ENCODE data around the gene FANCI.
"Not testable (repeated sequence)": the region's sequence is repeated elsewhere in the genome, so short reads cannot be mapped to it uniquely, and the experiment has no call there.

The FANCI gene

DNA sequence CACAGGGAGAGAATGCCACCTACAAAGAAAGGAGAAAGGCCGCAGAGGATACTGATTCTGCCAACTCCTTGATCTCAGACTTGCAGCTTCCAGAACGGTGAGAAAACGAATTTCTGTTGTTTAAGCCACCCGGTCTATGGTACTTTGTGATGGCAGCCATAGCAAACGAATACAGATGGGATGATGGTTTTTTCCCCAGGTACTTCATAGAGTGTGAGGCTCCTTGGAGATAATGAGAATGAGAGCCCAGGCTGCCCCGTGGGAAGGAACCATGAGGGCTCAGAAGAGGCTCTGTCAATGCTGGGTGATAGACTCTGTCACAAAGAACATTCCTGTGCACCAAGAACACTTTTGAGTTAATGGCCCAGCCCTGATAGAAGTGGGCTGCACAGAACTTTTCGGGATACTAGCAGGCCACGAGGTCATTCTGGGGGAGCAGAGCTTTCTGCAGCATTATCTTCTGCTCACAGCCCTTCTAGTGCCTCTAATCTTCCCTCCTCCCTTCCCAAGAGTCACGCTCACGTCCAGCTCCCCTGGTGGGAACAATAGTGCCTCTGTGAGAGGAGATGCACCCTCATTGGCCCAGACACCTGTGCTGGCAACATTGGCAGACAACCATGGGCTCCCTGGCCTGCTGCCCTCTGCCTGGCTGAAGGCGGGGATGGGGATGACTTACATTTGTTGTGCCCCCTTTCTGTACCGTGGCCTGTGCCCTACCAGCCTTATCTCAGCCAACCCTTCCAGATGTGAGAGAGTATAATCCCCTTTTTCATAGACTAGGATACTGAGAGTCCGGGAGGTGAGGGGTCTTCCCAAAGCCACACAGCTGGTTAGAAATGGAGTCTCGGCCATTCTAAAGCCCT is 17.2 kb upstream of the FANCI start:
- no peak for DNase-seq

DNA sequence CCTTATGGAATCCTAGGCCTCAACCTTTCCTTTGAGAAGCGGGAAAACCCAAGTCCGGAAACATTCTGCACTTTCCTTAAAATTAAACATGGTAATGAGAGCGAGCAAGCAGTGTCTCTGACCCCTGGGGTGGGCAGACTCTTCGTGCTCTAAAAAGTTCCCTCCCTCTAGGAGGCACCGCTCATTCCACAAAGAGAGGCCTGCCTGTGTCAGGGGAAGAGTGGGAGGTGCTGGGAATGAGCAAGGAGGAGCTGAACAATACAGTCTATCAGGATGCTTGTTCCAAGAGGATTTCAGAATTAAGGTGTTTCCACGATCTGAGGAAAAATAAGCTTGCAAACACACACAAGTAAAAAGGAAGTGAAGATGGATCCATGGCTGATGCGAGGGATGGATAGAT is 16.4 kb upstream of the FANCI start:
- no peak for DNase-seq

DNA sequence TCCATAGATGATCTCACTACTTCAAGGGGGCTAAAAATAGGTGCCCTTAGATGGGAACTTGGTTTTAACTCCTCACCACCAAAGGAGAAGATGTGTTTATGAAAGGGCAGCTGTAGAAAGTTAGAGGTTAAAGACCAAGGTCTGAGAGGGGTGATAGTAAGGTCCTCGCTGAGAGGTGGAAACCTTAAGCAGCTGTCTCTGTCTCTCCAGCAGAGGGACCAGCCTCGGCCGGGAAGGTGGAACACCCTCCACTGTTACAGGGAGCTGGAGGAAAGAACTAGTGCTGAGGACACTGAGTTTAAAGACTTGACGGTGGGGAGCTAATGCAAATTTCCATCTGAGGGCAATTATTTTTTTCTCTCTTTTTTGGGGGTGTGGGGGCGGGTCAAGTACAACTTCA is 13.5 kb upstream of the FANCI start:
- no peak for DNase-seq

DNA sequence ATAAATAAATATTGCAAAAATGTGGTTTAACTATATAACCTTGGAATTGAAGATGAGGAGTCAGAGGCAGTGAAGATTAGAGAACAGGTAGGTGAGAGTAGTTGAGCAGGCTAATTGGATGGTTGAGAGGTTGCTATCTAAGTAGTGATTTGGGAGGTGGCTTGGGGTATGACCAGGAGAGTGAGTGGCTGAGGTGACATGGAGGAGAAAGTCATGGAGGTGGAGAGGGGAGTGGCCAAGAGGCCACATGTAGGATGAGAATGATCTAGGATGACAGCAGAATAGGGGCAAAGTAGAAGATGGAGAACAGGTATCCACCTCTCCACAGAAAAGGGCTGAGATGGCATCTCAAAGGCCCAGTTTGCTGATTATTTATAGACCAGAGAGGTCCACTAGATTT is 11.9 kb upstream of the FANCI start:
- no peak for DNase-seq

DNA sequence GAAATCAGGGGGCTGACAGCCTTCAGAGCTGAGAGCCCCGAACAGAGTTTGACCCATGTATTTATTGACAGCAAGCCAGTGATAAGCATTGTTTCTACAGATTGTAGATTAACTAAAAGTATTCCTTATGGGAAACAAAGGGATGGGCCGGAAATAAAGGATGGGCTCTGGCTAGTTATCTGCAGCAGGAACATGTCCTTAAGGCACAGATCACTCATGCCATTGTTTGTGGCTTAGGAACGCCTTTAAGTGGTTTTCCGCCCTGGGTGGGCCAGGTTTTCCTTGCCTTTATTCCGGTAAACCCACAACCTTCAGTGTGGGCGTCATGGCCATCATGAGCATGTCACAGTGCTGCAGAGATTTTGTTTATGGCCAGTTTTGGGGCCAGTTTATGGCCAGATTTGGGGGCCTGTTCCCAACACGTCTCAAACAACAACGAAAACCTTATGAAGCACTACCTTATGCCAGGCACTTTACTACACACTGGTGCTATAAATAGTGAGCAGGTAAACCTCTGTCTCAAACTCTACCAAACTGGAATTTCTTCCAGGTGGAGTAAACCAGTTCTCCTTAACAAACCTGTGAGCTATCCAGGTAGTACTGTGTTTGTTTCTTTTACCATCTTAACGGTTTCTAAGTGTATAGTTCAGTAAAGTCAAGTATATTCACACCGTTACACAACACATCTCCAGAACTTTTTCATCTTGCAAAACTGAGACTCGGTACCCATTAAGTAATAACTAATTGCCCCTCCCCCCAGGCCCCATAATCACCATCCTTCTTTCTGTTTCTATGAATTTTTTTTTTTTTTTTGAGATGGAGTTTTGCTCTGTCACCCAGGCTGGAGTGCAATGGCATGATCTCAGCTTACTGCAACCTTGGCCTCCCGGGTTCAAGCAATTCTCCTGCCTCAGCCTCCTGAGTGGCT is 3.6 kb upstream of the FANCI start:
- not testable (repeated sequence) for DNase-seq

DNA sequence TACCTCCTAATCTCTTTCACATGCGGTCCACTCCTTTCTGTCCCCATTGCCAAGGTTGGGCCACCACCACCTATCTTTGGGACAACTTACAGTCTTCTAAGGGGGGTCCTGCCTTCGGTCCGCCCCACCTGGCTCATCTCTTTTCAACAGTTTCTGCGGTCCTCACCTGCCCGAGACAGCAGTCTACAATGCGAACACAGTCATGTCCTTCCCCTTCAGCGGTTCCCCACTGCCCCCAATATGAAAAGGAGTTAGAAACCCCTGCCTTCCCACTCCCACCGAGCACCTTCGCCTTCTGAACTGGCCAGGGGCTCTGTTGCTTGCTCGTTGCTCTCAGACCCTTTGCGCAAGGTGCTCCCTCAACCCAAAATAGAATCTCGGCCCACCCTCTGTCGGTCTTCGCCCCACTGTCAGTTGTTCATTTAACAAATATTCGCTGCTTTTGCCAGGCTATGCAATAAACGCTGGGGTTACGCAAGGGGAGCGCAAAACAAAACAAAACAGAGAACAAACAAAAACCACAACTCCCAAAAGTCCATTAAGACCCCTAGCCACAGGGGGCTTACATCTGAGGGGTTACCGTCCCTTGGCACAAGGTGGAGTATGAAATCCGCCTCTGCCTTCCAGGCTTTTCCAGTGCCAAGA is 611 bp upstream of the FANCI start:
- no peak for DNase-seq

DNA sequence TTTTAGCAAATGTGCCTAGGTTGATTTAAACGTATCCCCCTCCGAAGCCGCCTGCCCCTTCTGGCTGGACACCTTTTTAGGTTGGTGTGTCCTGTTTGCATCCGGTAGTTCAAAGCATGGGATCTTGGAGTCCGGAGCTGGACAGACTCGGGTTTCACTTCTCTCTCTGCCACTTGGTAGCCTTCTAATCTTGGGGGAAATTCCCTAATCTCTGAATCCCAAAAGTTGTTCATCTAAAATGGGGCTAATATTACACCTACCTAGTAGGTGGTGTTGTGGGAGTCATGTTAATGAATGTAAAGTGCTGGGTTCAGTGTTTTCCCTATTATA is 760 bp downstream of the FANCI start:
- DNase-seq, result no peak

DNA sequence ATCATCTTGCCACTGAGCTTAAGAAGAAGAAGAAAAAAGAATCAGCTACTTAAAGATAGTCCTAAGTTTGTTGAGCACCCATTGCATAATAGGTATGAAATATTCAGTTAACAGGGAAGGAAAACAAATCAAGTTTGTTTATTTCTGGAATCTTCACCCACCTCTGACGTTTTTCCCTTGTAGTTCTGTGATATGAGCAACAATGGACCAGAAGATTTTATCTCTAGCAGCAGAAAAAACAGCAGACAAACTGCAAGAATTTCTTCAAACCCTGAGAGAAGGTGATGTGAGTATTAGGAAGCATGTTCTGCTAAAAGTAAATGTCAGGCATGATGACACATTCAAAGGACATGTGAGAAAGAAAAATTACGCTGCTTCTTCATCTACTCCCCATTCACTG is 3.7 kb downstream of the FANCI start:
- no peak for DNase-seq

DNA sequence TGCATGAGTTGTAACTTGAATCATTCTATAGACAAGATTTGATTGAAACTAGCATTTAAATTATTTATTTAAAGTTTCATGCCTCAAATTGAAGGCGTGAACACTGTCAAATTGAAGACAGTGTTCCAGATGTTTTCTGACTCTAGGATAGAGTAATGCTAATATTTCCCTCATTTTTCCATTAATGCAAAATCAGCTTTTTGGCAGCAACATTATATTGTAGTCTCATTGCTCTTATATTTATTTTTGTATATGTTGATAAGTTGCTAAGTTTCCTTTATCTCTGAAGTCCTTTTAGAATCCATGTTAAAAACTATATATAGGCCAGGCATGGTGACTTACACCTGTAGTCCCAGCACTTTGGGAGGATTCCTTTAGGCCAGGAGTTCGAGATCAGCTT is 4.8 kb downstream of the FANCI start:
- DNase-seq, result no peak

DNA sequence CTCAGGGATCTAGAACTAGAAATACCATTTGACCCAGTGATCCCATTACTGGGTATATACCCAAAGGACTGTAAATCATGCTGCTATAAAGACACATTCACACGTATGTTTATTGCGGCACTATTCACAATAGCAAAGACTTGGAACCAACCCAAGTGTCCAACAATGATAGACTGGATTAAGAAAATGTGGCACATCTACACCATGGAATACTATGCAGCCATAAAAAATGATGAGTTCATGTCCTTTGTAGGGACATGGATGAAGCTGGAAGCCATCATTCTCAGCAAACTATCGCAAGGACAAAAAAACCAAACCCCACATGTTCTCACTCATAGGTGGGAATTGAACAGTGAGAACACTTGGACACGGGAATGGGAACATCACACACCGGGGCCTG is 6.4 kb downstream of the FANCI start:
- not testable (repeated sequence) for DNase-seq

DNA sequence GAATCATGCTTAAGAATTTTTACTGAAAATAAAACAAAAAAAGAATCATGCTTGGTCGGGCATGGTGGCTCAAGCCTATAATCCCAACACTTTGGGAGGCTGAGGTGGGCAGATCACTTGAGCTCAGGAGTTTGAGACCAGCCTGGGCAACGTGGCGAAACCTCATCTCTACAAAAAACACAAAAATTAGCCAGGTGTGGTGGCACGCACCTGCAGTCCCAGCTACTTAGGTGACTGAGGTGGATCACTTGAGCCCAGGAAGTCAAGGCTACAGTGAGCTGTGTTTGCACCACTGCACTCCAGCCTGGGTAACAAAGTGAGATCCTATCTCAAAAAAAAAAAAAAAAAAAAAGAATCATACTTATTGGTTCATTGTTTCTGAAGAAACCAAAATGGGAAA is 33.5 kb downstream of the FANCI start:
- DNase-seq, result not testable (repeated sequence)

DNA sequence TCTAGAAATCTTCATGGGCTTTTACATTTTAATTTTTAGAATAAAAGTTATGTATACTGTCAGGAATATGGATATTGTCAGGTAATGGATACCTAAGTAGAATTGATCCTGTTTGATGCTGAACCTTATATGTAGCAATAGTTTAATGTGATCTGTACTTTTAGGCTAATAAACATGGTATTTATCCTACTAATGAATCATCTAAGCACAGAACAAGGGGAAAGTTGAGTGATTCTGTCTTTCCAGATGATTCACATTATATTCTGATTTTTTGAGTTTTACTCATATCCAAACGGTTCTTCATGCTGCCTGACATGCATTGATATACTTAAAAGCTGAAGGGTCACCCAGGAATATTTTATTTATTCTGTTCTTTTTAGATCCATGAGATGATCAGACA is 34.5 kb downstream of the FANCI start:
- DNase-seq, result no peak

DNA sequence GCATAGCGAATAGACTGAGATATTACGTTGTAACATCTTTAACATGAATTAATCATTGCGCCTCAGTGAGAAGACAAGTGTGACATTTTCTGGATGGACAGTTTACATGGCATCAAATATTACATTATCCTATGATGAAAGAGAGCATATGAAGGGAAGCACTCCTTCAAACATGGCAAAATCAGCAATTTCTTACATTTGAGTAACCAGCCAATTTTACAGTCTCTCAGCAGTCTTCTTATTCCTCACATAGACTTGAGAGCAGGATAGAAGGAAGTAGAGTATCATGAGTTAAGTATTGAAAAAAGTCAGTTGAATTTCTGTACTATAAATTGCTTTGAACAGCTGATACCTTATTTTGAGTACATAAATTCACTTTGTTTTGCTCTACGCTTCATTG is 38.9 kb downstream of the FANCI start:
- no peak for DNase-seq

DNA sequence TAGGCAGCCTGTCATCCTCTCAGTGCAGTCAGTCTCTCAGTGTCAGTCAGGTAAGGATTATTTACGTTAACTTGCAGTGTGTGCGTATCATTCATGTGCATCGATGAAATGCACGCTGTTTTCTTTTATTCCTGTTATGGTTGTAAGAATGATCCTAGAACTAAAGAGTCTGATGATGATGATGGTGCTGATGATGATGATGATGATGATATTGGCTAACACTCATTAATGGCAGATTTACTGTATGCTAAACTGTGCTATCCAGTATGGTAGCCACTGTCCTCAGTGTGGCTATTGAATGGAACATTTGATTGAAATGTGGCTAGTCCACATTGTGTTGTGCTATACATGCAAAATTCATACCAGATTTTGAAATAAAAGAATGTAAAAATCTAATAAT is 39.4 kb downstream of the FANCI start:
- no peak for DNase-seq

DNA sequence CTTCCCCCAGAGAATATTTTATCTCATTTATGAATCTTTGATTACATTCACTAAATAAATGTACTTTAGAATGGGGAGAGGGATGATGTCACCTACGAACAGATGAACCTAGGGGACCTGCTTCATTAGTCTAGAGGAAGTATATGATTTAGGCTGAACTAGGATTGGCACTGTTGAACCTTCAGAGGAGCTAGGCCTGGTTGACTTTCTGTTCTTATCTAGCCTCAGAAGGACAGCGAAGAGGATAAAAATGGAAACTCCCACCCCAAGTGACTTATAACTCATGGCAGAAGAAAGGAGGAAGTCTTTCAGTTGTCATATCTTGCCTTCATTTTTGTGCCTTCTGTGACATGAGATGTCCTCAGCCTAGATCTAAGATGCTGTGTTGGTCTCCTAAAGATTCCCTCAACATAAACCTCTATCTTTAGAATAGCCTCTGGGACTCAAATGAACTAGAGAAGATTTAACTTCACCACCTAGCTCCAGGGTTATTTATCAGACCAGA is 48.2 kb downstream of the FANCI start:
- no peak for DNase-seq

DNA sequence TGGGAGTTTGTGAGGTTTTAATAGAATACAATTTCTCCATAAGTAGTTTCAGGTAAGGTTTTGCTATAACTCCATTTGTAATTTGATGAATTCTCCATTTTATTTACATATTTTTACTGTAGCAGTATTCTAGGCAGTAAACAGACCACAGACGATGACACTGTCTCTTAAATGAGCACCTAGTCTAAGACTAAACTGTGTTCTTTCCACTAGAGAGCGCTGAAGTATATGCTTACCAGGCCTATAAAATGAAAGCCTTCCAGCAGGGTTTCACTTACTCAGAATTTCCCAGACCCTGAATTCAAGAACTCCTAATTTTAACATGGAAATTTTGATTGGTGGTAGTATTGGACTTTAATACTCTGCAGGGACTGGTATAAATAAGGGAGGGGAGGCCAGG is 49.2 kb downstream of the FANCI start:
- DNase-seq, result no peak

DNA sequence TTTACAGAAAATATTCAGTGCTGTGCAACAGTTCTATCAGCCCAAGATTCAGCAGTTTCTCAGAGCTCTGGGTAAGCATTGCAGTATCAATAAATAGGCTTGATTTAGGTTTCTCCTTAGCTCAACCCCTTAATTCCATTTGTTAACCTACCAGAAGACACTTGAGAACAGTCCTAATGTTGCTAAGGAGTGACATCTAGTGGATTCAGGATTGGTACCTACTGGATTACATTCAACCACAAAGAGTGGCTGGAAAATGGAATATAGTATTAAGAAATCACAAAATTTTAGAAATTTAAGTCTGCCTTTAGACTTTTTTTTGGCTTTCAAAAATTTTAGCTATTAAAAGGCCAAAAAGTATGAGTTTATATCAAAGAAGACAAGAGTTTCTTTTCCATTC is 56.1 kb downstream of the FANCI start:
- no peak for DNase-seq

DNA sequence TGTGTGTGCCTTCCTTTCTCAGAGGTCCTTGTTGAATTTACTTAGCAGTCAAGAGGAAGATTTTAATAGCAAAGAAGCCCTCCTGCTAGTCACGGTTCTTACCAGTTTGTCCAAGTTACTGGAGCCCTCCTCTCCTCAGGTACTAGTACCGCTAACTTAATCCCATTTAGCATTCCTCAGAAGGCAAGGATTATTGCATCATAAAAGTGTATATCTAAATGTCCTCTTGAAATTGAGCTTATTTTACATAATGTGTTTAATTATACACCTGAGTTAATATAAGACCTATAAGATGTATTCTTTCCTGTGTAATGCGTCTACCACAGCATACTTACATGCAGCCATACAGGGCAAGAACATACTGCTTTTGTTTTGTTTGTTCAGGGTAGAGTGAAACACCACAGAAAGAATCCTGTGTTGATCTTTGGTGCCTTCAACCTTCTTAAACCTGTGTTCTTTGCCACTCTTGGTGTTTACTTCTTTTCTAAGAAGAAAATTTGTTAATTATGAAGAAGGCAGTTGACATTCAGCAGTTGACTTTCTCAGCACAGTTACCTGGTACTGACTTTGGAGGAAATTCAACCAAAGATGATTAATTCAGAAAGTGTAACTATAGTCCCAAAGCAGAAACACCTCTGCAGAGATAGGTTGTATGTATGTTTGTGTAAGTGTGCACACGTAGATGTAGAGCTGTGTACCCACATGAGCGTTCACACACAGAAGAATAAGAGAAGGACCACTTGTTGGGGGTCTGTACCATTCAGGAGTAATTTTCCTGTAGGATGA is 57.7 kb downstream of the FANCI start:
- no peak for DNase-seq

DNA sequence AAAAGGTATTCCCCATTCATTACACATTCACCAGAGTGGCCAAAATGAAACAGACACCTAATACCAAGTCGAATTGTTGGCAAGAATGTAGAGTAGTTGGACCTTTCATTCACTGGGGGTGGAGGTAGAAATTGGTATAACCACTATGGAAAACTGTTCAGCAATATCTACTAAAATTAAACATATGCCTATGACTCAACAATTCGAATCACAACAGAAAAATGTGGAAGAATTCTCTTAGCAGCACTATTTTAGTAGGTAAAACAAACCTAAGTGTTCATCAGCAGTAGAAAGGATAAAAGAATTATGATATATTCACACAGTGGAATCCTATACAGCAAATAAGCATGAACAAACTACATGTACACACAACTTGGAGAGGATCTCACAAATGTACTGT is 60.2 kb downstream of the FANCI start:
- no peak for DNase-seq

DNA sequence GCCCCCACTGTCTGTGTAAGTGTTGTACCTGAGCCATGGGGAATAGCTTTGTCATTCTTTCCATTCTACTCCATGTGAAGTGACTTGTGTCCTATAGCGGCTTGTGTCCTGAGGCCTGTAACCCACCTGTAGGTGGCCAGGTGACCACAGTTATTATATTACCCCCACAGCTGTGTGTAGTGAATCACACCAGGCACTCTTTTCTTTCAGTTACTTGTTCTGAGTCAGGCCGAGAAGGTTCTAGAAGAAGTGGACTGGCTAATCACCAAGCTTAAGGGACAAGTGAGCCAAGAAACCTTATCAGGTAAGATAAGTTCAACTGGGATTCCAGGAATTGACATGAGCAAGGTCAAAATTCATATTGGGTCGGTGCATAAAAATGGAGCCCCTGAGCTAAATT is 61.6 kb downstream of the FANCI start:
- no peak for DNase-seq

DNA sequence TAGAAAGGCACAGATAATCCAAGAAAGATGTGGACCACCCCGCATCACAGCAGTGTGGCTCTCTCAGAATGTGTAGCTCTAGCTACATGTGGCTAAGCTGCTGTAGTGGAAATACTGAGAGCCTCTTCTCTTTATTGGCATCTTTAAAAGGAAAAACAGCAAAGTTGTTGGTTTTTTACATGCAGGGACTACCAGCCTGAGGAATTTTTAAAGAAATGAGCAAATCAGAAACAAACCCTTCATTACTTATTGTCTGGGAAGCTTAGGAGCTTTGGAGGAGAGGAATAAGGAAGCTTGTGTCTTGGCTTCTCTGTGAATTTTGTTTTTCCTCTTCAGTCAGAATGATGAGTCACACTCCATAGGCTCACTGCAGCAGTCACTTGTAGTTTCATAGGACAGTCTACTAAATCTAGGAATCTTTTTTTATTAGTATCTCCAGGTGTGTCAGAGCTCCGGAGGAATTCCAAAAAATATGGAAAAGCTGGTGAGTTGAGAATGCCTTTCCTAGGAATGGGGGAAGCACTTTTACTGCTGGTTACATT is 63.3 kb downstream of the FANCI start:
- DNase-seq, result no peak

DNA sequence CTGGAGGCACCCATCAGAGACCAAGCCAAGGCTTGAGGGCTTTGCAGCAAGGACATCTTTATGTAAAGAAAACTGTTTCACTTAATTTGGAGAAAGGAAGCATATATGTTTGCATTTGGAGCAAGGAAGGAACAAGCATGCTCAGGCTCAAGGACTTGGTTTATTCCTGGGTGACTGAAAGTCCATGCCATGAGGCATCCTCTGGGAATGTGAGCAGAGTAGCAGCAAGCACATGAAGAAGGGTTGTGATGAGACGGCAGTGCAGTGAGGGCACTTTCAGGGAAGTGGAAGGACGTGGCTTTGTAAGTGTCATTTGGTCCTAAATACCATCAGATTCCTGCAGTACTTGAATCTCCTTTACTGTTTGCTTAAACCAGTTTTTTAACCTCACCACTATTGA is 64.0 kb downstream of the FANCI start:
- DNase-seq, result no peak

Data from CD4-positive, alpha-beta T cell treated with Interleukin-12 subunit alpha and Interleukin-12 subunit beta, for 1 hour (primary cell).